Measurements from ENCODE around the gene FAM210A. TPM values are rescaled to one million over a fixed set of nuclear protein-coding genes. Genes with fewer than 3 reads are reported as not detected.

Gene FAM210A
- total RNA-seq, 2 experiments from 2014 or later: 23.1 to 30.6 TPM

DNA sequence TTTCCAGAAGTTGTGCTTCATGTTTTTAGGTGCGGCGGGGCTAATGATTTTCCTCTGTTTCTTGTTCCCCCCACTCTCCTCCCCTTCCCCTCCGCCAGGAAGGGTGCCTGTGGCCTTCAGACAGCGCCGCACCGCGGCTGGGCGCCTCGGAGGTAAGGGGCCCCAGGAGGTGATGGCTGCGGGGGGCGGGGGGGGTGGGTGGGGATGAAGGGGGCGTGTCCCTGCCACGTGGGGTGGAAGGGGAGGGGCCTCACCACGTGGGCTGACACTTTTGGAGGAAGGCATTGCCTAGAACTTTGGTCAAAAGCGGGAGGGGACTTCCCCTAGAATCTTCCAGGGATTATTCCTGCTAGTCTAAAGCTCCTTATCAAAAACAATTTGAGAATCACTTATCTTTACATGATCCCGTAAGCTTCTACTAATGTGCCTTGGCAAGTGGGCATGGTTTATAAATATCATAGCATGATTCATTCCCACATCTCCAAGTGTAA, 83.1 kb downstream of the FAM210A start:
- Histone ChIP-seq H3K36me3 (ENCODE audit: insufficient read depth, low read length) (peaks cover 42% of the 10 kb centered on the region), H3K9me3 (ENCODE audit: low read length) (no peaks in the 10 kb centered on the region), H3K4me1 (ENCODE audit: insufficient read depth, low read length, poor library complexity, severe bottlenecking) (no peaks in the 10 kb centered on the region), H4K20me1 (ENCODE audit: insufficient read depth, low read length) (no peaks in the 10 kb centered on the region), H3K27ac (ENCODE audit: low read depth, low read length, poor library complexity, severe bottlenecking) (no peak overlapping the region), H3K4me3 (ENCODE audit: low read depth, low read length, poor library complexity, severe bottlenecking) (no peak overlapping the region), H3K79me2 (ENCODE audit: insufficient read depth, low read depth, low read length) (no peaks in the 10 kb centered on the region), H3K4me2 (ENCODE audit: low read length) (no peak overlapping the region), H2AFZ (ENCODE audit: low read length) (no peak overlapping the region), H3K9me2 (ENCODE audit: insufficient read depth, low read length) (no peaks in the 10 kb centered on the region)
- DNase-seq (ENCODE audit: low spot score): no peak
- intact Hi-C loops (cut with micrococcal nuclease; ENCODE audit: unreplicated experiment): no loop called here
- TF ChIP-seq EZH2phosphoT487 (IDR thresholded peaks at IDR 0.05; ENCODE audit: borderline replicate concordance, low read depth, low read length) (no peak), CTCF (conservative IDR thresholded peaks at IDR 0.05; ENCODE audit: low read length) (no peak)
- BruUV-seq (replicated peaks): no TSS peak
- ChIA-PET CTCF (ENCODE audit: unreplicated experiment) (no interaction called here), POLR2A (no interaction called here)

GRCh38 chr18:13642440-13642827, 83.9 kb downstream of the FAM210A start:
- intact Hi-C loops (cut with micrococcal nuclease; ENCODE audit: unreplicated experiment): no loop called here
- Histone ChIP-seq H3K4me1 (ENCODE audit: insufficient read depth, low read length, poor library complexity, severe bottlenecking) (no peaks in the 10 kb centered on the region), H3K4me2 (ENCODE audit: low read length) (no peak overlapping the region), H3K27ac (ENCODE audit: low read depth, low read length, poor library complexity, severe bottlenecking) (no peak overlapping the region), H2AFZ (ENCODE audit: low read length) (no peak overlapping the region), H3K79me2 (ENCODE audit: insufficient read depth, low read depth, low read length) (no peaks in the 10 kb centered on the region), H3K9me2 (ENCODE audit: insufficient read depth, low read length) (no peaks in the 10 kb centered on the region), H4K20me1 (ENCODE audit: insufficient read depth, low read length) (no peaks in the 10 kb centered on the region), H3K4me3 (ENCODE audit: low read depth, low read length, poor library complexity, severe bottlenecking) (no peak overlapping the region), H3K36me3 (ENCODE audit: insufficient read depth, low read length) (peaks cover 38% of the 10 kb centered on the region), H3K9me3 (ENCODE audit: low read length) (no peaks in the 10 kb centered on the region)
- DNase-seq (ENCODE audit: low spot score): no peak
- ChIA-PET CTCF (ENCODE audit: unreplicated experiment) (no interaction called here), POLR2A (no interaction called here)
- TF ChIP-seq CTCF (conservative IDR thresholded peaks at IDR 0.05; ENCODE audit: low read length) (no peak), EZH2phosphoT487 (IDR thresholded peaks at IDR 0.05; ENCODE audit: borderline replicate concordance, low read depth, low read length) (no peak)
- no TSS peak for BruUV-seq (replicated peaks)

GRCh38 chr18:13641551-13642439, 84.6 kb downstream of the FAM210A start:
- BruUV-seq (replicated peaks): no TSS peak
- DNase-seq (ENCODE audit: low spot score): no peak
- ChIA-PET CTCF (ENCODE audit: unreplicated experiment) (no interaction called here), POLR2A (no interaction called here)
- H2AFZ ChIP-seq (ENCODE audit: low read length): no peak overlapping the region
- peaks cover 37% of the 10 kb centered on the region for H3K36me3 ChIP-seq (ENCODE audit: insufficient read depth, low read length)
- H3K4me2 ChIP-seq (ENCODE audit: low read length): no peak overlapping the region
- no peaks in the 10 kb centered on the region for H3K4me1 ChIP-seq (ENCODE audit: insufficient read depth, low read length, poor library complexity, severe bottlenecking)
- H3K79me2 ChIP-seq (ENCODE audit: insufficient read depth, low read depth, low read length): no peaks in the 10 kb centered on the region
- TF ChIP-seq EZH2phosphoT487 (IDR thresholded peaks at IDR 0.05; ENCODE audit: borderline replicate concordance, low read depth, low read length): no peak
- TF ChIP-seq CTCF (conservative IDR thresholded peaks at IDR 0.05; ENCODE audit: low read length): no peak
- no peaks in the 10 kb centered on the region for H3K9me3 ChIP-seq (ENCODE audit: low read length)
- H4K20me1 ChIP-seq (ENCODE audit: insufficient read depth, low read length): no peaks in the 10 kb centered on the region
- H3K9me2 ChIP-seq (ENCODE audit: insufficient read depth, low read length): no peaks in the 10 kb centered on the region
- intact Hi-C loops (cut with micrococcal nuclease; ENCODE audit: unreplicated experiment): no loop called here
- H3K27ac ChIP-seq (ENCODE audit: low read depth, low read length, poor library complexity, severe bottlenecking): no peak overlapping the region
- no peak overlapping the region for H3K4me3 ChIP-seq (ENCODE audit: low read depth, low read length, poor library complexity, severe bottlenecking)
